ENCODE results near the gene OTOF. TPM values are rescaled to one million over a fixed set of nuclear protein-coding genes. Genes with fewer than 3 reads are reported as not detected.

Gene OTOF
- total RNA-seq, 1 experiment from 2014 or later: 0.10 TPM

- ChIA-PET CTCF (no interaction called here), POLR2A (no interaction called here), RAD21 (ENCODE audit: low non-redundant PET in 1 of 2, low total read pairs in 2 of 2, uncharacterized antibody in 2 of 2, unreplicated experiment in 2 of 2) (no interaction called here)
- Histone ChIP-seq H3K27me3 (ENCODE audit: insufficient read depth, low read length) (no peaks in the 10 kb centered on the region), H4K20me1 (ENCODE audit: insufficient read depth) (no peaks in the 10 kb centered on the region), H2AFZ (ENCODE audit: low read depth, low read length, poor library complexity, severe bottlenecking) (no peak overlapping the region), H3K4me3 (replicated peaks in 1 of 2; ENCODE audit: low read depth in 1 of 2, low read length in 2 of 2) (no peak overlapping the region), H3K9me2 (ENCODE audit: insufficient read depth) (no peaks in the 10 kb centered on the region), H3K4me2 (ENCODE audit: low read length) (no peak overlapping the region), H3K79me2 (ENCODE audit: insufficient read depth, low read length) (no peaks in the 10 kb centered on the region), H3K36me3 (ENCODE audit: control insufficient read depth in 1 of 2, insufficient read depth in 2 of 2, low read length in 2 of 2) (no peaks in the 10 kb centered on the region), H3K27ac (ENCODE audit: low read depth, low read length) (no peak overlapping the region), H3K4me1 (ENCODE audit: control insufficient read depth in 1 of 2, insufficient read depth in 2 of 2, low read length in 2 of 2) (no peaks in the 10 kb centered on the region), H3K9me3 (ENCODE audit: control insufficient read depth in 1 of 2, insufficient read depth in 1 of 2, low read depth in 1 of 2, low read length in 2 of 2) (no peaks in the 10 kb centered on the region), H3K9ac (ENCODE audit: low read length) (no peak overlapping the region)
- no peak for ATAC-seq
- intact Hi-C loops (cut with micrococcal nuclease): no loop called here
- no peak for DNase-seq (ENCODE audit: low read depth, low spot score)
- no peak for TF ChIP-seq FOSL1 (IDR thresholded peaks at IDR 0.05; ENCODE audit: low read depth)
- no peak for TF ChIP-seq ZFX (IDR thresholded peaks at IDR 0.05)
- TF ChIP-seq EZH2phosphoT487 (IDR thresholded peaks at IDR 0.05; ENCODE audit: borderline replicate concordance): no peak
- no peak for TF ChIP-seq RAD21 (IDR thresholded peaks at IDR 0.05; ENCODE audit: low read depth)
- TF ChIP-seq SP1 (IDR thresholded peaks at IDR 0.05; ENCODE audit: low read depth): no peak
- TF ChIP-seq ATF3 (IDR thresholded peaks at IDR 0.05): no peak
- TF ChIP-seq ELF1 (IDR thresholded peaks at IDR 0.05; ENCODE audit: borderline replicate concordance, low read depth): no peak
- no peak for TF ChIP-seq CBX3 (IDR thresholded peaks at IDR 0.05; ENCODE audit: low read depth)
- no peak for TF ChIP-seq MAX (IDR thresholded peaks at IDR 0.05)
- no peak for TF ChIP-seq TCF7L2 (IDR thresholded peaks at IDR 0.05; ENCODE audit: borderline replicate concordance, extremely low read depth, insufficient read depth, insufficient read length)
- no peak for TF ChIP-seq CEBPB (IDR thresholded peaks at IDR 0.05; ENCODE audit: low read depth)
- TF ChIP-seq POLR2A (IDR thresholded peaks at IDR 0.05; ENCODE audit: borderline replicate concordance, extremely low read depth, insufficient read depth, insufficient read length): no peak
- TF ChIP-seq EGR1 (IDR thresholded peaks at IDR 0.05; ENCODE audit: low read depth): no peak
- no peak for TF ChIP-seq EZH2 (IDR thresholded peaks at IDR 0.05)
- no peak for TF ChIP-seq YY1 (IDR thresholded peaks at IDR 0.05; ENCODE audit: extremely low read depth, insufficient replicate concordance, low read depth, low read length)
- no TSS peak for BruUV-seq (replicated peaks)
These were observed 11.4 kb upstream of the OTOF start for GRCh38 chr2:26489213-26489850.

Measured in HCT116 (cell line).